Ovary (tissue), 9 donors: Measurements from ENCODE around the gene FADS2. TPM values are rescaled to one million over a fixed set of nuclear protein-coding genes. Genes with fewer than 3 reads are reported as not detected.

Source experiments
- DNase-seq, 5 donors: peaks; one replicate each; pipeline ENCODE4 v3.0.0-alpha.2; 2019 to 2020
- H3K27ac ChIP-seq, 2 donors: fragments of 200-600 bp; one replicate each; pipeline versions ENCODE4 v1.5.1 to v1.8.0; 2019 to 2022
- H3K27me3 ChIP-seq: fragments of 200-600 bp; one replicate; pipeline ENCODE4 v1.8.0; 2022
- H3K36me3 ChIP-seq: fragments of 200-600 bp; sonication (generic); one replicate; pipeline ENCODE4 v1.5.1; 2019
- H3K4me1 ChIP-seq: one replicate; pipeline ENCODE4 v1.8.1; 2013; ENCODE audit warnings: mild to moderate bottlenecking, moderate library complexity; ENCODE audit not compliant: insufficient read depth
- H3K4me3 ChIP-seq: fragments of 200-600 bp; sonication (generic); one replicate; pipeline ENCODE4 v1.5.1; 2017
- H3K9me3 ChIP-seq, 2 donors: fragments of 200-600 bp in 1 of 2; sonication (generic) in 1 of 2; one replicate each; pipeline versions ENCODE4 v1.5.1 to v1.8.1; 2013 to 2019; ENCODE audit warnings: mild to moderate bottlenecking in 1 of 2, moderate library complexity in 1 of 2
- EP300 ChIP-seq: sonication (generic); formaldehyde crosslinking; IDR thresholded peaks from one replicate; pipeline ENCODE4 v1.6.1; 2017; ENCODE audit warnings: antibody characterized with exemption
- POLR2A ChIP-seq: fragments of 450-650 bp; IDR thresholded peaks from one replicate; pipeline ENCODE4 v1.6.1; 2017; ENCODE audit warnings: antibody characterized with exemption, mild to moderate bottlenecking, moderate library complexity
- WGBS, 3 donors: extraction: QIAGEN DNeasy Blood & Tissue Kit in 1 of 3; methylation state at CpG; one replicate each; pipeline versions ENCODE4 v1.1.5 to v1.1.7; 2013 to 2017; 5-methylcytosine and 5-hydroxymethylcytosine counted together
- intact Hi-C, 4 donors: fragments of 100-400 bp; cut with DNase I; formaldehyde crosslinking; loops; one replicate each; pipeline versions ENCODE4 v1.11.0 to v1.15.1; 2022 to 2023
- polyA plus RNA-seq, 2 donors: library from polyadenylated mRNA; stranded (reverse); fragments of 200-250 nt in 1 of 2; fragments of 350-450 nt in 1 of 2; fragmentation: Illumina TruSeq in 1 of 2; extraction: RNeasy Lipid Tissue Mini Kit (QIAGEN cat#74804) in 1 of 2; gene quantifications; one replicate each; pipeline ENCODE4 v1.2.3, GENCODE V29; 2013 to 2014
- total RNA-seq, 7 donors: library from RNA; depleted of rRNA in 2 of 7; stranded (reverse); fragments of >200 nt in 2 of 7; fragmentation: NEBNext Ultra II Directional in 3 of 7; extraction: Animal tissue kit (Norgen Biotek cat#: 25700) in 3 of 7; gene quantifications; one replicate each; pipeline versions ENCODE4 v1.1.0 to v1.2.4, GENCODE V29; 2016 to 2023
- TF ChIP-seq, protein P1 (sequence below), 3 donors: fragments of 450-650 bp in 2 of 3; fragments of 200-600 bp in 1 of 3; IDR thresholded peaks; one replicate each; pipeline versions ENCODE4 v1.5.1 to v1.8.0; 2016 to 2022; ENCODE audit warnings: antibody characterized with exemption in 3 of 3, mild to moderate bottlenecking in 1 of 3
- donor health status: DM: no; HTN: no; CAD: no; lungs with moderate emphysema.
- donor health status: DM: no; HTN: no; CAD: no.
- donor health status: Bipolar disorder and iron deficiency.
- donor health status: DM: yes; HTN: yes; CAD: no.
- donor health status: DM: no; HTN: no; CAD: no.
- donor health status: DM: yes; HTN: yes; CAD: no.

FADS2 gene
- total and polyA plus RNA-seq, 9 donors = 6.3 to 298 (median 26.2) TPM

DNA sequence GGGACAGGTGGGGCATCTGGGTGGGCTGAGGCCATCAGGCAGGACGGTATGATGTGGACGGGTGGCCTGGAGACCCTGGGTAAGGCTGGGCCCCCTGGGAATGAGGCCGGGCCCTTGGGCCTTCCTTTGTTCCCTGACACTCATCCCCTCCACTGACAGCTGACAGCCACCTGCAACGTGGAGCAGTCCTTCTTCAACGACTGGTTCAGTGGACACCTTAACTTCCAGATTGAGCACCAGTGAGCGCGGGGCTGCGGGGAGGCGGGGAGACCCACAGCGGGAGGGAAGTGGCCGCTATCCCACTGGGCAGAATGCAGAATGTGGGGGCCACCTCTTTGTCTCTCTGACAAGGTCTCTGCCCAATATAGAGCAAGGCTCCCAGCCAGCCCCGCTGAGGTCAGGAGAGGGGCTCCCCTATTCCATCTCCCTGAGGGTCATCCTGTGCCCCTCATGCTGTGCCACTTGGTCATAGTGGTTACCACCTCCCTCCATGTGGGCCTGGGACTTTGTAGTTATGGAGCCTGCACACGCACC lies 35.5 kb downstream of the FADS2 start:
- intact Hi-C loops = loop anchor here in 1 of 4 donors (5.0 kb wide), 1 partner anchor 56 kb away; no protein-coding TSS in a partner anchor
- no peaks in the 10 kb centered on the region for H3K9me3 ChIP-seq
- H3K4me1 ChIP-seq = no peaks in the 10 kb centered on the region
- WGBS, 3 donors = 92 to 94% (median 93%) methylated on average over 13 of the region's 13 CpGs
- no peaks in the 10 kb centered on the region for H3K27me3 ChIP-seq
- no peak overlapping the region for H3K27ac ChIP-seq
- DNase-seq = no peak
- no peak for TF ChIP-seq POLR2A
- no peak for TF ChIP-seq EP300
- TF ChIP-seq, protein P1, sequence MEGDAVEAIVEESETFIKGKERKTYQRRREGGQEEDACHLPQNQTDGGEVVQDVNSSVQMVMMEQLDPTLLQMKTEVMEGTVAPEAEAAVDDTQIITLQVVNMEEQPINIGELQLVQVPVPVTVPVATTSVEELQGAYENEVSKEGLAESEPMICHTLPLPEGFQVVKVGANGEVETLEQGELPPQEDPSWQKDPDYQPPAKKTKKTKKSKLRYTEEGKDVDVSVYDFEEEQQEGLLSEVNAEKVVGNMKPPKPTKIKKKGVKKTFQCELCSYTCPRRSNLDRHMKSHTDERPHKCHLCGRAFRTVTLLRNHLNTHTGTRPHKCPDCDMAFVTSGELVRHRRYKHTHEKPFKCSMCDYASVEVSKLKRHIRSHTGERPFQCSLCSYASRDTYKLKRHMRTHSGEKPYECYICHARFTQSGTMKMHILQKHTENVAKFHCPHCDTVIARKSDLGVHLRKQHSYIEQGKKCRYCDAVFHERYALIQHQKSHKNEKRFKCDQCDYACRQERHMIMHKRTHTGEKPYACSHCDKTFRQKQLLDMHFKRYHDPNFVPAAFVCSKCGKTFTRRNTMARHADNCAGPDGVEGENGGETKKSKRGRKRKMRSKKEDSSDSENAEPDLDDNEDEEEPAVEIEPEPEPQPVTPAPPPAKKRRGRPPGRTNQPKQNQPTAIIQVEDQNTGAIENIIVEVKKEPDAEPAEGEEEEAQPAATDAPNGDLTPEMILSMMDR (IDR thresholded peaks at IDR 0.05) = no peak
- H3K4me3 ChIP-seq = no peak overlapping the region
- H3K36me3 ChIP-seq = no peaks in the 10 kb centered on the region

DNA sequence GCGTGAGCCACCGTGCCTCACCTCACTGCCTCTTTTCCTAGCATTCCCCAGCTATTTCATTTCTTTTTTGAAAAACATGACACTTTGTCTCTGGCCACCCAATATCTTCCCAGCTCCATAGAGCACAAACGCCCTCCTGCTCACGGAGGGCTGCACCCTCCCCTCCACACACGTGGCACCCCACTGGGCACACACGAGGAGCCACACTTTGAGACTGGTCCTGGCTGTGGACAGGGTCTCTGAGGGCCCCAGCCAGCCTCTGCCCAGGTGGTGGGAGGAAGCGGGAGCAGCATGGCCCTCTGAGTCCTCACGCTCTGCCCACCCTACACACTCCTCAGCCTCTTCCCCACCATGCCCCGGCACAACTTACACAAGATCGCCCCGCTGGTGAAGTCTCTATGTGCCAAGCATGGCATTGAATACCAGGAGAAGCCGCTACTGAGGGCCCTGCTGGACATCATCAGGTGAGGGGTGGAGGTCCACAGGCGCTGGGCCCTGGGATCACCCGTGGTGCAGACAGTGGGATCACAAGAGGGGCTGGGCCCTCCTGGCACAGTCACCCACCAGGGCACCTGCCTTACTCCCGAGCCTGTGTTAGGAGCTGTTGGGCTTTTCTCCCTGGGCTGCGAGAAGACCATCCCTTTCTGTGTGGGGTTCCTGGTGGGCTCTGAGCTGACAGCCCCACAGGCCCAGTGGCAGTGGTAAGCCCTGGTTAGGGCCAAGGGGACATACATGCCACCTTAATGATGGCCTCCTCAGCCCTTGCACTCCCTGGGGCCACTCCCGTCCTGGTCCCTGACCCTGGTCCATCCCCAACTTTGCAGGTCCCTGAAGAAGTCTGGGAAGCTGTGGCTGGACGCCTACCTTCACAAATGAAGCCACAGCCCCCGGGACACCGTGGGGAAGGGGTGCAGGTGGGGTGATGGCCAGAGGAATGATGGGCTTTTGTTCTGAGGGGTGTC lies 37.0 kb downstream of the FADS2 start:
- H3K4me1 ChIP-seq = no peaks in the 10 kb centered on the region
- TF ChIP-seq POLR2A = no peak
- no peak for TF ChIP-seq EP300
- TF ChIP-seq, protein P1 (IDR thresholded peaks at IDR 0.05) = no peak
- H3K27ac ChIP-seq = no peak overlapping the region
- 87 to 91% (median 90%) methylated on average over 19 to 20 of the region's 20 CpGs for WGBS, 3 donors
- H3K36me3 ChIP-seq = no peaks in the 10 kb centered on the region
- H3K9me3 ChIP-seq = no peaks in the 10 kb centered on the region
- H3K4me3 ChIP-seq = no peak overlapping the region
- no peak for DNase-seq
- intact Hi-C loops = loop anchor here in 1 of 4 donors (5.0 kb wide), 1 partner anchor 58 kb away; no protein-coding TSS in a partner anchor
- no peaks in the 10 kb centered on the region for H3K27me3 ChIP-seq

DNA sequence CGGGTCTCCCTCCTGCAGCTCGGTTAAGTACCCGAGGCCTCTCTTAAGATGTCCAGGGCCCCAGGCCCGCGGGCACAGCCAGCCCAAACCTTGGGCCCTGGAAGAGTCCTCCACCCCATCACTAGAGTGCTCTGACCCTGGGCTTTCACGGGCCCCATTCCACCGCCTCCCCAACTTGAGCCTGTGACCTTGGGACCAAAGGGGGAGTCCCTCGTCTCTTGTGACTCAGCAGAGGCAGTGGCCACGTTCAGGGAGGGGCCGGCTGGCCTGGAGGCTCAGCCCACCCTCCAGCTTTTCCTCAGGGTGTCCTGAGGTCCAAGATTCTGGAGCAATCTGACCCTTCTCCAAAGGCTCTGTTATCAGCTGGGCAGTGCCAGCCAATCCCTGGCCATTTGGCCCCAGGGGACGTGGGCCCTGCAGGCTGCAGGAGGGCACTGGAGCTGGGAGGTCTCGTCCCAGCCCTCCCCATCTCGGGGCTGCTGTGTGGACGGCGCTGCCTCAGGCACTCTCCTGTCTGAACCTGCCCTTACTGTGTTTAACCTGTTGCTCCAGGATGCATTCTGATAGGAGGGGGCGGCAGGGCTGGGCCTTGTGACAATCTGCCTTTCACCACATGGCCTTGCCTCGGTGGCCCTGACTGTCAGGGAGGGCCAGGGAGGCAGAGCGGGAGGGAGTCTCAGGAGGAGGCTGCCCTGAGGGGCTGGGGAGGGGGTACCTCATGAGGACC lies 38.3 kb downstream of the FADS2 start:
- DNase-seq = no peak
- Histone ChIP-seq H3K27ac (no peak overlapping the region), H3K4me3 (no peak overlapping the region), H3K9me3 (no peaks in the 10 kb centered on the region), H3K4me1 (peaks cover 3% of the 10 kb centered on the region), H3K36me3 (no peaks in the 10 kb centered on the region), H3K27me3 (no peaks in the 10 kb centered on the region)
- TF ChIP-seq, protein P1 (IDR thresholded peaks at IDR 0.05) = no peak
- WGBS, 3 donors = 75 to 81% (median 76%) methylated on average over 18 of the region's 18 CpGs
- intact Hi-C loops = no loop called here

DNA sequence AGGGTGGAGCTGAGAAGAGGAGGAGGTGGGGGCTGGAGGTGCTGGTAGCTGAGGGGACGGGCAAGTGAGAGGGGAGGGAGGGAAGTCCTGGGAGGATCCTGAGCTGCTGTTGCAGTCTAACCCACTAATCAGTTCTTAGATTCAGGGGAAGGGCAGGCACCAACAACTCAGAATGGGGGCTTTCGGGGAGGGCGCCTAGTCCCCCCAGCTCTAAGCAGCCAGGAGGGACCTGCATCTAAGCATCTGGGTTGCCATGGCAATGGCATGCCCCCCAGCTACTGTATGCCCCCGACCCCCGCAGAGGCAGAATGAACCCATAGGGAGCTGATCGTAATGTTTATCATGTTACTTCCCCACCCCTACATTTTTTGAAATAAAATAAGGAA lies 38.9 kb downstream of the FADS2 start:
- TF ChIP-seq EP300 (no peak), POLR2A (no peak)
- TF ChIP-seq, protein P1 (IDR thresholded peaks at IDR 0.05) = no peak

More for the DNA sequence above, 38.9 kb downstream of the FADS2 start:
- no peaks in the 10 kb centered on the region for H3K9me3 ChIP-seq
- no peak for DNase-seq
- peaks cover 4% of the 10 kb centered on the region for H3K4me1 ChIP-seq
- H3K27ac ChIP-seq = no peak overlapping the region
- H3K4me3 ChIP-seq = no peak overlapping the region
- no peaks in the 10 kb centered on the region for H3K36me3 ChIP-seq
- H3K27me3 ChIP-seq = no peaks in the 10 kb centered on the region
- intact Hi-C loops = no loop called here
- WGBS, 3 donors = 86 to 93% (median 90%) methylated on average over 6 of the region's 6 CpGs
